Mesothelial cell of epicardium (in vitro differentiated cells): ENCODE results near the gene ARAP2. TPM values are rescaled to one million over a fixed set of nuclear protein-coding genes. Genes with fewer than 3 reads are reported as not detected.

Experiments used
- DNase-seq, 2 experiments: peaks; one replicate each; pipeline ENCODE4 v3.0.0; 2021; ENCODE audit warnings: low spot score in 2 of 2; ENCODE audit not compliant: unreplicated experiment in 2 of 2
- H3K27ac Mint-ChIP-seq: 2 replicates; pipeline ENCODE4 v1.8.0; 2021; ENCODE audit warnings: mixed read lengths
- H3K27me3 Mint-ChIP-seq: 2 replicates; pipeline ENCODE4 v1.8.0; 2021; ENCODE audit warnings: low read depth, mixed read lengths
- H3K36me3 Mint-ChIP-seq: 2 replicates; pipeline ENCODE4 v1.8.0; 2021; ENCODE audit warnings: mixed read lengths
- H3K4me1 Mint-ChIP-seq: 2 replicates; pipeline ENCODE4 v1.8.0; 2021; ENCODE audit warnings: mixed read lengths
- H3K4me3 Mint-ChIP-seq: 2 replicates; pipeline ENCODE4 v1.8.0; 2021; ENCODE audit warnings: mild to moderate bottlenecking, moderate library complexity, mixed read lengths
- H3K9me3 Mint-ChIP-seq: 2 replicates; pipeline ENCODE4 v1.8.0; 2021; ENCODE audit warnings: mixed read lengths
- CTCF ChIP-seq: fragments of 200-600 bp; sonication (generic); IDR thresholded peaks from one replicate; pipeline ENCODE4 v1.5.0; 2021; ENCODE audit warnings: antibody characterized with exemption; ENCODE audit not compliant: unreplicated experiment
- total RNA-seq: library from RNA; stranded (reverse); gene quantifications from 3 replicates; pipeline ENCODE4 v1.2.1, GENCODE V29; 2021

Gene ARAP2
- total RNA-seq, 1 donor from 2014 or later = 16.0 TPM

DNA sequence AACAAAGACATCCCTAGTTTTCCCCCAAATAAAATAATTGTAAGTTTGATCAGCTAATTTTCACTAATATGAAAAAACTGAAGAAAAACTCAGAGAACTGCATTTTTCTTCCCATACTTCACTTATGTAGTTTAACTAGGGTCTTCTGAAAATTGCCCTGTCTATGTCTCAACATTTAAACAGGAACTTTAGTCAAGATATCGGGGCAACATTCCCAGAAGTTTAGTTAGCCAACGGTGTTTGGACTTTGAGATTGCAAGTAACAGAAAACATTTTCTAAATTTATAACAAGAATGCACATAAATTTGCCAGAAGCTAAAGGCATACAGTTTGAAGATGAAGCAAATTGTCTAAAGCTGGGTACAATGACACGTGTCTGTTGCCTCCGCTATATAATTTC, 201.1 kb downstream of the ARAP2 start:
- peaks cover 17% of the 10 kb centered on the region for H3K9me3 Mint-ChIP-seq
- H3K27ac Mint-ChIP-seq = no peak overlapping the region
- no peaks in the 10 kb centered on the region for H3K36me3 Mint-ChIP-seq
- no peaks in the 10 kb centered on the region for H3K27me3 Mint-ChIP-seq
- no peaks in the 10 kb centered on the region for H3K4me1 Mint-ChIP-seq
- DNase-seq = no peak
- TF ChIP-seq CTCF = no peak
- H3K4me3 Mint-ChIP-seq = no peak overlapping the region

DNA sequence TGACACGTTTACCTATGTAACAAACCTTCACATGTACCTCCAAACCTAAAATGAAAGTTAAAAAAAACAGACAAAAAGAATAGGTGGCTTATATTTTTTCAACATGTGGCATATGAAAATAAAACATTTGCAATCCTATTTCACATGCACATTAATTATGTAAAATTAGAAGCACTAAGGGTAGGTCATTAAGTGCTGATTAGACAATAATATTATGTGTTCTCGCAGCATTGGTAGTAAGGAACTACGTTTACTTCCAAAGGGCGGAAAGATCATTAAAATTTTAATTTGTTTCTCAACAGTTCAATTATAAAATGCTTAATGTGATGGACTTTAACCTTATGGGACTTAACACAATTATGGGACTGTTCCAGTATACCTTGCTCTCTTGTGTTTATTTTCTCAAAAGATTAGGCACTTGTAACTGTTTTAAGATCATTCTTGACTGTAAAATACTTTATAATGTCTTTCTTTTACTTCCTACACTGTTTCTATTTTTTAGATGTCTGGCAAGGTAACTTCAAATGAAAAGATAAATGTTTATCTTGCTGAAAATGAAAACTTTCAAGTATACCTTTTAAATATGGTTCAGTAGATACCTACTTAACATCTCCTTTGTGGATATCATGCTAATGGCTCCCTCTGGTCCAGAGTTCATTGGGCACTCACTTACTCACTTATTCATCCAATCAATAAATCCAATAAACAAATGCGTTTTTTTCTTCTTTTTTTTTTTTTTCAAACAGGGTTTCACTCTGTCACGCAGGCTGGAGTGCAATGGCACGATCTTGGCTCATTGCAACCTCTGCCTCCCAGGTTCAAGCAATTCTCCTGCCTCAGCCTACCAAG, 202.0 kb downstream of the ARAP2 start:
- no peaks in the 10 kb centered on the region for H3K27me3 Mint-ChIP-seq
- DNase-seq = no peak
- H3K27ac Mint-ChIP-seq = no peak overlapping the region
- TF ChIP-seq CTCF = no peak
- H3K9me3 Mint-ChIP-seq = peaks cover 16% of the 10 kb centered on the region
- H3K4me3 Mint-ChIP-seq = no peak overlapping the region
- no peaks in the 10 kb centered on the region for H3K4me1 Mint-ChIP-seq
- no peaks in the 10 kb centered on the region for H3K36me3 Mint-ChIP-seq

- peaks cover 16% of the 10 kb centered on the region for H3K9me3 Mint-ChIP-seq
- TF ChIP-seq CTCF = no peak
- no peaks in the 10 kb centered on the region for H3K4me1 Mint-ChIP-seq
- H3K36me3 Mint-ChIP-seq = no peaks in the 10 kb centered on the region
- DNase-seq = no peak
- H3K27ac Mint-ChIP-seq = no peak overlapping the region
- H3K27me3 Mint-ChIP-seq = no peaks in the 10 kb centered on the region
- H3K4me3 Mint-ChIP-seq = no peak overlapping the region
Measured at GRCh38 chr4:36041340-36041739, 203.0 kb downstream of the ARAP2 start.

DNA sequence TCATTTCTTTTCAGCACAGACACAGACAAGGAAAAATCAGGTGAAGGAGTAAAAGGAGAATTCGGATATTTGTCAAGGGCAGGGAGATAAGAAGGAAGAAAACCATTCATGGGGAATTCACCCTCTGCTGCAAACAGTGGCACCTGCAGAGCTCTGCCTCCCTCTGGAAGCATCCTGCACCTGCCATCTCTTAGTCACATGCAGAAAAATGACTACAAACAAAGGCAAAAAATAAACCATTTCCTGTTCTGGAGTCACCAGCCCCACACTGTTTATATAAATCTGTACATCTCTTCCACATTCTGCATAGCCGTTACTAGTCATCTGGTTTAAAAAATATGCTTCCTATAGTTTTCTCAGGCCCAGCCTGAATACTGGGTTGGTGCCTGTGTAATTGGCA, 205.3 kb downstream of the ARAP2 start:
- no peak for TF ChIP-seq CTCF
- no peak for DNase-seq
- H3K27me3 Mint-ChIP-seq = peaks cover 2% of the 10 kb centered on the region
- H3K9me3 Mint-ChIP-seq = peaks cover 19% of the 10 kb centered on the region
- H3K4me3 Mint-ChIP-seq = no peak overlapping the region
- H3K36me3 Mint-ChIP-seq = no peaks in the 10 kb centered on the region
- H3K27ac Mint-ChIP-seq = no peak overlapping the region
- H3K4me1 Mint-ChIP-seq = no peaks in the 10 kb centered on the region

GRCh38 chr4:36038491-36038890, 205.8 kb downstream of the ARAP2 start:
- TF ChIP-seq CTCF = no peak
- no peaks in the 10 kb centered on the region for H3K36me3 Mint-ChIP-seq
- no peaks in the 10 kb centered on the region for H3K4me1 Mint-ChIP-seq
- no peak overlapping the region for H3K4me3 Mint-ChIP-seq
- H3K27ac Mint-ChIP-seq = no peak overlapping the region
- H3K27me3 Mint-ChIP-seq = peaks cover 2% of the 10 kb centered on the region
- DNase-seq = no peak
- peaks cover 23% of the 10 kb centered on the region for H3K9me3 Mint-ChIP-seq
